ENCODE data around the gene FAM107B.
A peak's percentile ranks its signal among the peaks of the same experiment; 100 is the strongest.
"Not testable (repeated sequence)": the region's sequence is repeated elsewhere in the genome, so short reads cannot be mapped to it uniquely, and the experiment has no call there.

Gene FAM107B

DNA sequence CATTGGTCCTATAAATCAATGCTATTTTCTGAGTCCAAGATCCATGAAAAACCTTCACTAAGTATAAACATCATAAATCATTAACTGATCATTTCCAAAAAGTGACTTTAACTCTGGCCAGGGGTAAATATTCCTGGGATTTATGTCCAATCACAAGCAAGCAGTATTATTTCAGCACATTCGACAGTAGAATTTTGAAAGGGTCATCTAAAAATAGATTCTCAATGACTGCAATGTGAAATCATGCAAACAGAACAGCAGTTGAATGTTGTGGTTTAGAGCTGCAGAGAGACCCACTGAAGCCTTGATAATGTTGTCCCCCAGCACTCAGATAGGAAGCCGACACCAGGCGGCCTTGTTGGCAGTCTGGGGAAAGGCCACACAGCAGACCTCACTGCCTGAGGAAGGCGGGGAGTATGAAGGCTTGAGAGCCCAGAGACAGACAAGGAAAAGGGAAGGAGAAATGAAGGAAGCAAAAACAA, 38.1 kb downstream of the FAM107B start:
- Histone ChIP-seq H3K36me3 (ENCODE audit: insufficient read depth, low read length) (no peaks in the 10 kb centered on the region), H3K4me3 (ENCODE audit: low read depth, low read length) (no peak overlapping the region)

GRCh38 chr10:14736043-14736442, 38.7 kb downstream of the FAM107B start:
- Histone ChIP-seq H2AFZ (ENCODE audit: low read length, unreplicated experiment) (no peak overlapping the region), H3K27ac (ENCODE audit: low read depth, low read length) (no peak overlapping the region), H3K4me3 (ENCODE audit: low read depth, low read length) (no peak overlapping the region)

More for the DNA sequence above, 38.1 kb downstream of the FAM107B start:
- Histone ChIP-seq H3K4me1 (ENCODE audit: control insufficient read depth, insufficient read depth, low read length, unreplicated experiment) (no peaks in the 10 kb centered on the region), H3K79me2 (ENCODE audit: control insufficient read depth, insufficient read depth, low read length, unreplicated experiment) (no peaks in the 10 kb centered on the region), H3K27me3 (ENCODE audit: insufficient read depth, low read length) (peaks cover 13% of the 10 kb centered on the region), H3K27ac (ENCODE audit: low read depth, low read length) (no peak overlapping the region), H2AFZ (ENCODE audit: low read length, unreplicated experiment) (no peak overlapping the region)

DNA sequence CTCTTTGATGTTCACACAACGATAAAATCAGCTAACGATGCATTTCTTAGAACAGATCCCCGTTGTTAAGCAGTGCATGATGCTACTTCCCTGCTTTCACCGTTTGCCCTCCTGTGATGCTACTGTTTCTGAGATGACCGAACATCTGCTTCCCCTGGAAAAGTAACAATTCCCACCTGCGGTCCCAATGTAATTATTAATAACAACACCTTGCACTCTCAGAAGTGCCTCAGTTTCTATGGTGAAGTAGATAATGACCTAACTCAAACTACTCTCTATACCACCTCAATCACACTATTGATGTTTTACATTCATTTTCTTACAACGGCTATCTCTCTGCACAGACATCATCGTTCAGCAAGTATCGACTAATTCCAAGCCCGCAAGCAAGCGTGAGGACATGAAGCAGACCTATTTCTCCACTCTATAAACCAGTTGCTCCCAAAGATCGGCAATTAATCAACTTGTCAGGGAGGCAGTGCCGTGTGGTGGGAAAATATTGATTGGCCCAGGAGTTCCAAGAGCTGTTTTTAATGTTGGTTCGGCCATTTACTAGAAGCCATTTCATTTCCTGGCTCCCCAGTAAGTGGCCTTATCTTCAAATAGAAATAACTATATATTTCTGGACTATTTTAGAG, 42.7 kb downstream of the FAM107B start:
- Histone ChIP-seq H3K4me3 (ENCODE audit: low read depth, low read length) (no peak overlapping the region), H2AFZ (ENCODE audit: low read length, unreplicated experiment) (no peak overlapping the region), H3K36me3 (ENCODE audit: insufficient read depth, low read length) (no peaks in the 10 kb centered on the region), H3K4me1 (ENCODE audit: control insufficient read depth, insufficient read depth, low read length, unreplicated experiment) (no peaks in the 10 kb centered on the region), H3K79me2 (ENCODE audit: control insufficient read depth, insufficient read depth, low read length, unreplicated experiment) (no peaks in the 10 kb centered on the region), H3K27ac (ENCODE audit: low read depth, low read length) (no peak overlapping the region), H3K27me3 (ENCODE audit: insufficient read depth, low read length) (peaks cover 16% of the 10 kb centered on the region)

More at GRCh38 chr10:14736043-14736442, 38.7 kb downstream of the FAM107B start:
- no peaks in the 10 kb centered on the region for H3K4me1 ChIP-seq (ENCODE audit: control insufficient read depth, insufficient read depth, low read length, unreplicated experiment)
- no peaks in the 10 kb centered on the region for H3K36me3 ChIP-seq (ENCODE audit: insufficient read depth, low read length)
- H3K27me3 ChIP-seq (ENCODE audit: insufficient read depth, low read length), result peaks cover 13% of the 10 kb centered on the region
- no peaks in the 10 kb centered on the region for H3K79me2 ChIP-seq (ENCODE audit: control insufficient read depth, insufficient read depth, low read length, unreplicated experiment)

GRCh38 chr10:14728346-14728745, 46.4 kb downstream of the FAM107B start:
- Histone ChIP-seq H3K4me3 (ENCODE audit: low read depth, low read length) (no peak overlapping the region), H2AFZ (ENCODE audit: low read length, unreplicated experiment) (no peak overlapping the region), H3K79me2 (ENCODE audit: control insufficient read depth, insufficient read depth, low read length, unreplicated experiment) (no peaks in the 10 kb centered on the region), H3K27ac (ENCODE audit: low read depth, low read length) (no peak overlapping the region), H3K36me3 (ENCODE audit: insufficient read depth, low read length) (no peaks in the 10 kb centered on the region), H3K27me3 (ENCODE audit: insufficient read depth, low read length) (peaks cover 30% of the 10 kb centered on the region), H3K4me1 (ENCODE audit: control insufficient read depth, insufficient read depth, low read length, unreplicated experiment) (no peaks in the 10 kb centered on the region)

DNA sequence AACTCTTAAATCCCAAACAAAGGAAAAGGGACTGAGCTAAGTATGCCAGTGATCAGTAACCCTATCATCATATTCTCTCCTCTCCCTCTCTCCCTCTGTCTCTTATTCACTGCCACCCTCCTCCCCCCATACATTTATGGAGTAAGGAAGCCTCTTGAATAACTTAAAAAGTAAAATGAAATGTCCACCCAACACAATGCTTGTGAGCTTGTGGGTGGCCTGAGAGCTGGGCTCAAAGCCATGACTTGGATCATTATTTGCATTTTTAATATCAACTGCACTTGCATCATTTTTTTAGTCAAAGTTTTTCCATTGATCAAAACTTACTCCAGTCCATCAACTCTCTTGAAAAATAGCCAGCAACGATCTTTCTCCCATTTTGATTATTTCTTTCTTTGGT, 46.8 kb downstream of the FAM107B start:
- Histone ChIP-seq H3K27ac (ENCODE audit: low read depth, low read length) (no peak overlapping the region), H3K27me3 (ENCODE audit: insufficient read depth, low read length) (peaks cover 31% of the 10 kb centered on the region), H3K79me2 (ENCODE audit: control insufficient read depth, insufficient read depth, low read length, unreplicated experiment) (no peaks in the 10 kb centered on the region), H3K36me3 (ENCODE audit: insufficient read depth, low read length) (no peaks in the 10 kb centered on the region), H3K4me1 (ENCODE audit: control insufficient read depth, insufficient read depth, low read length, unreplicated experiment) (no peaks in the 10 kb centered on the region), H3K4me3 (ENCODE audit: low read depth, low read length) (no peak overlapping the region), H2AFZ (ENCODE audit: low read length, unreplicated experiment) (no peak overlapping the region)

GRCh38 chr10:14727465-14727864, 47.2 kb downstream of the FAM107B start:
- no peak overlapping the region for H3K4me3 ChIP-seq (ENCODE audit: low read depth, low read length)
- no peak overlapping the region for H3K27ac ChIP-seq (ENCODE audit: low read depth, low read length)
- no peak overlapping the region for H2AFZ ChIP-seq (ENCODE audit: low read length, unreplicated experiment)
- no peaks in the 10 kb centered on the region for H3K4me1 ChIP-seq (ENCODE audit: control insufficient read depth, insufficient read depth, low read length, unreplicated experiment)
- no peaks in the 10 kb centered on the region for H3K36me3 ChIP-seq (ENCODE audit: insufficient read depth, low read length)
- H3K79me2 ChIP-seq (ENCODE audit: control insufficient read depth, insufficient read depth, low read length, unreplicated experiment), result no peaks in the 10 kb centered on the region
- peaks cover 33% of the 10 kb centered on the region for H3K27me3 ChIP-seq (ENCODE audit: insufficient read depth, low read length)

DNA sequence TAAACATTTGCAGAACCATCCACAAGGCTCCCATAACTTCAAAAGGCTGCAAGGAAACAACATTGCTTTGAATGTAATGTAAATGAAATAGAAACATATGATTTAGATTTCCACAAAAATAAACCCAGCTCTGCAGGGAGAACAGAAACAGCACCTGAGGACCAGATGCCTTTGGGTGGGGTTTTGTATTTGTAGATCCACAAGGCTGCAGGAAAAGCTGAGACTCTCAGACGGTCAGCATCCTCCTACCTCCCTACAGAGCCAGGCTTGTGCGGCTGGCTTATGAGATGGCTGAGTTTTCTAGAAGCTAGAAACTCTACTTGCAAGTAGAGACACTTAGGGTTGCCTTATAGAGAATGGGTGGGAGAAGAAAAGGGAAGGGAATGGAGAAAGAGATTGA, 49.8 kb downstream of the FAM107B start:
- H2AFZ ChIP-seq (ENCODE audit: low read length, unreplicated experiment), result no peak overlapping the region

GRCh38 chr10:14723052-14723689, 51.5 kb downstream of the FAM107B start:
- no peak overlapping the region for H2AFZ ChIP-seq (ENCODE audit: low read length, unreplicated experiment)
- no peaks in the 10 kb centered on the region for H3K36me3 ChIP-seq (ENCODE audit: insufficient read depth, low read length)
- no peak overlapping the region for H3K4me3 ChIP-seq (ENCODE audit: low read depth, low read length)
- H3K79me2 ChIP-seq (ENCODE audit: control insufficient read depth, insufficient read depth, low read length, unreplicated experiment), result no peaks in the 10 kb centered on the region
- H3K27me3 ChIP-seq (ENCODE audit: insufficient read depth, low read length), result peaks cover 29% of the 10 kb centered on the region
- no peaks in the 10 kb centered on the region for H3K4me1 ChIP-seq (ENCODE audit: control insufficient read depth, insufficient read depth, low read length, unreplicated experiment)
- H3K27ac ChIP-seq (ENCODE audit: low read depth, low read length), result no peak overlapping the region

More for the DNA sequence above, 49.8 kb downstream of the FAM107B start:
- no peaks in the 10 kb centered on the region for H3K79me2 ChIP-seq (ENCODE audit: control insufficient read depth, insufficient read depth, low read length, unreplicated experiment)
- no peak overlapping the region for H3K27ac ChIP-seq (ENCODE audit: low read depth, low read length)
- H3K27me3 ChIP-seq (ENCODE audit: insufficient read depth, low read length), result peaks cover 30% of the 10 kb centered on the region
- H3K4me3 ChIP-seq (ENCODE audit: low read depth, low read length), result no peak overlapping the region
- H3K36me3 ChIP-seq (ENCODE audit: insufficient read depth, low read length), result no peaks in the 10 kb centered on the region
- H3K4me1 ChIP-seq (ENCODE audit: control insufficient read depth, insufficient read depth, low read length, unreplicated experiment), result no peaks in the 10 kb centered on the region

GRCh38 chr10:14717552-14717951, 57.1 kb downstream of the FAM107B start:
- H3K79me2 ChIP-seq (ENCODE audit: control insufficient read depth, insufficient read depth, low read length, unreplicated experiment), result no peaks in the 10 kb centered on the region
- peaks cover 10% of the 10 kb centered on the region for H3K4me1 ChIP-seq (ENCODE audit: control insufficient read depth, insufficient read depth, low read length, unreplicated experiment)
- no peak overlapping the region for H3K4me3 ChIP-seq (ENCODE audit: low read depth, low read length)
- H2AFZ ChIP-seq (ENCODE audit: low read length, unreplicated experiment), result no peak overlapping the region
- no peaks in the 10 kb centered on the region for H3K27me3 ChIP-seq (ENCODE audit: insufficient read depth, low read length)
- no peaks in the 10 kb centered on the region for H3K36me3 ChIP-seq (ENCODE audit: insufficient read depth, low read length)
- H3K27ac ChIP-seq (ENCODE audit: low read depth, low read length), result no peak overlapping the region

DNA sequence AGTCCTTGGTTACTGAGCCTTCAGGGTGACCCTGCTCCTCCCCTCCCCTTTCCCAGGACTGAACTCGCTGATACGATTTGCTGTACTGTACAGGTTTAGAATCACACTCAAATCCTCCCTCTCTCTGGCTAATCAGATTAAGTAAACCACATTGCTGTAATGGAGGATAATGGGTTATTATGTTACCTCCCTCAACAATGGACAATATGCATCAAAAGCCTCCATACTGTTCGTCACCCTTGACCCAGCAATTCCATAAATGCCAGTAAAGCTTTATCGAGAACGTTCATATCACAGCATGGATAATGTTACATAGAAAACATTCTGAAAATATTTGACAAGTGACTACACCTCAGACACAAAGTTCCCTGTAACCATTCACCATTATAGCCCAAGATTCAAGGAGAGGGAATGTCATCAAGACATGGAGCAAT, 61.7 kb downstream of the FAM107B start:
- Histone ChIP-seq H3K27me3 (ENCODE audit: insufficient read depth, low read length) (no peaks in the 10 kb centered on the region), H2AFZ (ENCODE audit: low read length, unreplicated experiment) (peak overlapping the region; percentile 48), H3K36me3 (ENCODE audit: insufficient read depth, low read length) (no peaks in the 10 kb centered on the region), H3K27ac (ENCODE audit: low read depth, low read length) (no peak overlapping the region), H3K4me1 (ENCODE audit: control insufficient read depth, insufficient read depth, low read length, unreplicated experiment) (peaks cover 10% of the 10 kb centered on the region), H3K79me2 (ENCODE audit: control insufficient read depth, insufficient read depth, low read length, unreplicated experiment) (no peaks in the 10 kb centered on the region), H3K4me3 (ENCODE audit: low read depth, low read length) (no peak overlapping the region)

GRCh38 chr10:14709344-14709743, 65.4 kb downstream of the FAM107B start:
- H2AFZ ChIP-seq (ENCODE audit: low read length, unreplicated experiment); H3K27ac ChIP-seq (ENCODE audit: low read depth, low read length); H3K27me3 ChIP-seq (ENCODE audit: insufficient read depth, low read length); H3K79me2 ChIP-seq (ENCODE audit: control insufficient read depth, insufficient read depth, low read length, unreplicated experiment); H3K4me3 ChIP-seq (ENCODE audit: low read depth, low read length); H3K36me3 ChIP-seq (ENCODE audit: insufficient read depth, low read length): not testable (repeated sequence)
- H3K4me1 ChIP-seq (ENCODE audit: control insufficient read depth, insufficient read depth, low read length, unreplicated experiment), result peaks cover 10% of the 10 kb centered on the region
